ENCODE data around the gene PKMYT1. TPM values are rescaled to one million over a fixed set of nuclear protein-coding genes. Genes with fewer than 3 reads are reported as not detected.

PKMYT1 gene
- total and polyA plus RNA-seq, 2 donors (not counting 1 experiment from before 2014, with no cell fraction given), result 1.2 to 2.7 TPM

DNA sequence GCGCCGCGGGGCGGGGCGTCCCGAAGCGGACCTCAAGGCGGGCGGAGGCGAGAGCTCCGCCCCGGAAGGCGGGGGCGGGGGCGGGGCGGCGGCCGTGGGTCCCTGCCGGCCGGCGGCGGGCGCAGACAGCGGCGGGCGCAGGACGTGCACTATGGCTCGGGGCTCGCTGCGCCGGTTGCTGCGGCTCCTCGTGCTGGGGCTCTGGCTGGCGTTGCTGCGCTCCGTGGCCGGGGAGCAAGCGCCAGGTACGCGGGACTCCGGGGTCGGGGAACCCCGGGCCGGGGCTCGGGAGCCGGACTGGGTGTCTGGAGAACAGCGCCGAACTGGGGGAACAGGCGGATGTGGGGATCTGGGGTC, 40.0 kb upstream of the PKMYT1 start, which contains the start of gene TNFRSF12A:
TNFRSF12A (plus strand) TSS at position 122 of the 357 bp plus-strand sequence; CDS start at position 152, 30 bp downstream.
- H3K27me3 ChIP-seq (ENCODE audit: control insufficient read depth, insufficient read depth, low read length), result no peaks in the 10 kb centered on the region
- peak within 1 kb of the TSS; percentile 82 to 100 (median 96) for H3K4me3 ChIP-seq (replicated peaks in 1 of 4; ENCODE audit: control extremely low read depth in 1 of 4, insufficient read depth in 1 of 4, low read depth in 3 of 4, low read length in 4 of 4)
- no peaks in the 10 kb centered on the region for H3K9me3 ChIP-seq (ENCODE audit: control insufficient read depth, insufficient read depth, low read depth, low read length)
- peaks cover 7% of the 10 kb centered on the region for H3K4me1 ChIP-seq (ENCODE audit: control insufficient read depth, extremely low read depth, insufficient read depth, low read length)
- H4K20me1 ChIP-seq (ENCODE audit: control insufficient read depth, extremely low read depth, insufficient read depth, low read length), result no peaks in the 10 kb centered on the region
- peak within 1 kb of the TSS; percentile 99 for H3K9ac ChIP-seq (ENCODE audit: insufficient read depth, low read length)
- no peak for TF ChIP-seq EZH2 (IDR thresholded peaks at IDR 0.05; ENCODE audit: low read length, missing control alignments)
- TF ChIP-seq, protein P1, sequence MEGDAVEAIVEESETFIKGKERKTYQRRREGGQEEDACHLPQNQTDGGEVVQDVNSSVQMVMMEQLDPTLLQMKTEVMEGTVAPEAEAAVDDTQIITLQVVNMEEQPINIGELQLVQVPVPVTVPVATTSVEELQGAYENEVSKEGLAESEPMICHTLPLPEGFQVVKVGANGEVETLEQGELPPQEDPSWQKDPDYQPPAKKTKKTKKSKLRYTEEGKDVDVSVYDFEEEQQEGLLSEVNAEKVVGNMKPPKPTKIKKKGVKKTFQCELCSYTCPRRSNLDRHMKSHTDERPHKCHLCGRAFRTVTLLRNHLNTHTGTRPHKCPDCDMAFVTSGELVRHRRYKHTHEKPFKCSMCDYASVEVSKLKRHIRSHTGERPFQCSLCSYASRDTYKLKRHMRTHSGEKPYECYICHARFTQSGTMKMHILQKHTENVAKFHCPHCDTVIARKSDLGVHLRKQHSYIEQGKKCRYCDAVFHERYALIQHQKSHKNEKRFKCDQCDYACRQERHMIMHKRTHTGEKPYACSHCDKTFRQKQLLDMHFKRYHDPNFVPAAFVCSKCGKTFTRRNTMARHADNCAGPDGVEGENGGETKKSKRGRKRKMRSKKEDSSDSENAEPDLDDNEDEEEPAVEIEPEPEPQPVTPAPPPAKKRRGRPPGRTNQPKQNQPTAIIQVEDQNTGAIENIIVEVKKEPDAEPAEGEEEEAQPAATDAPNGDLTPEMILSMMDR (conservative IDR thresholded peaks at IDR 0.05 in 1 of 2, IDR thresholded peaks at IDR 0.05 in 1 of 2; ENCODE audit: low read depth in 1 of 2, low read length in 2 of 2), result no peak
- DNase-seq (ENCODE audit: low read depth in 2 of 2), result peak; percentile 56 to 72
- peaks cover 2% of the 10 kb centered on the region for H3K79me2 ChIP-seq (ENCODE audit: control insufficient read depth, insufficient read depth, low read length)
- H2AFZ ChIP-seq (ENCODE audit: low read length), result peak within 1 kb of the TSS; percentile 52
- H3K4me2 ChIP-seq (ENCODE audit: extremely low read depth, insufficient read depth, low read length), result peak within 1 kb of the TSS; percentile 86
- peak within 1 kb of the TSS; percentile 99 for H3K27ac ChIP-seq (ENCODE audit: insufficient read depth, low read length)
- peaks cover 11% of the 10 kb centered on the region for H3K36me3 ChIP-seq (ENCODE audit: control insufficient read depth, insufficient read depth, low read length)

GRCh38 chr16:3019594-3020246, 39.5 kb upstream of the PKMYT1 start:
- peak overlapping the region; percentile 52 for H2AFZ ChIP-seq (ENCODE audit: low read length)
- no peaks in the 10 kb centered on the region for H3K27me3 ChIP-seq (ENCODE audit: control insufficient read depth, insufficient read depth, low read length)
- H3K4me2 ChIP-seq (ENCODE audit: extremely low read depth, insufficient read depth, low read length), result peak overlapping the region; percentile 79
- H3K79me2 ChIP-seq (ENCODE audit: control insufficient read depth, insufficient read depth, low read length), result peaks cover 2% of the 10 kb centered on the region
- H3K36me3 ChIP-seq (ENCODE audit: control insufficient read depth, insufficient read depth, low read length), result peaks cover 11% of the 10 kb centered on the region
- no peak overlapping the region for H3K9ac ChIP-seq (ENCODE audit: insufficient read depth, low read length)
- peak overlapping the region; percentile 99 for H3K27ac ChIP-seq (ENCODE audit: insufficient read depth, low read length)
- H3K4me1 ChIP-seq (ENCODE audit: control insufficient read depth, extremely low read depth, insufficient read depth, low read length), result peaks cover 7% of the 10 kb centered on the region
- TF ChIP-seq, protein P1 (conservative IDR thresholded peaks at IDR 0.05 in 1 of 2, IDR thresholded peaks at IDR 0.05 in 1 of 2; ENCODE audit: low read depth in 1 of 2, low read length in 2 of 2), result no peak
- TF ChIP-seq EZH2 (IDR thresholded peaks at IDR 0.05; ENCODE audit: low read length, missing control alignments), result no peak
- H4K20me1 ChIP-seq (ENCODE audit: control insufficient read depth, extremely low read depth, insufficient read depth, low read length), result no peaks in the 10 kb centered on the region
- H3K9me3 ChIP-seq (ENCODE audit: control insufficient read depth, insufficient read depth, low read depth, low read length), result no peaks in the 10 kb centered on the region
- DNase-seq (ENCODE audit: low read depth in 2 of 2), result no peak
- H3K4me3 ChIP-seq (replicated peaks in 1 of 4; ENCODE audit: control extremely low read depth in 1 of 4, insufficient read depth in 1 of 4, low read depth in 3 of 4, low read length in 4 of 4), result peak overlapping the region; percentile 37 to 96 (median 50)

DNA sequence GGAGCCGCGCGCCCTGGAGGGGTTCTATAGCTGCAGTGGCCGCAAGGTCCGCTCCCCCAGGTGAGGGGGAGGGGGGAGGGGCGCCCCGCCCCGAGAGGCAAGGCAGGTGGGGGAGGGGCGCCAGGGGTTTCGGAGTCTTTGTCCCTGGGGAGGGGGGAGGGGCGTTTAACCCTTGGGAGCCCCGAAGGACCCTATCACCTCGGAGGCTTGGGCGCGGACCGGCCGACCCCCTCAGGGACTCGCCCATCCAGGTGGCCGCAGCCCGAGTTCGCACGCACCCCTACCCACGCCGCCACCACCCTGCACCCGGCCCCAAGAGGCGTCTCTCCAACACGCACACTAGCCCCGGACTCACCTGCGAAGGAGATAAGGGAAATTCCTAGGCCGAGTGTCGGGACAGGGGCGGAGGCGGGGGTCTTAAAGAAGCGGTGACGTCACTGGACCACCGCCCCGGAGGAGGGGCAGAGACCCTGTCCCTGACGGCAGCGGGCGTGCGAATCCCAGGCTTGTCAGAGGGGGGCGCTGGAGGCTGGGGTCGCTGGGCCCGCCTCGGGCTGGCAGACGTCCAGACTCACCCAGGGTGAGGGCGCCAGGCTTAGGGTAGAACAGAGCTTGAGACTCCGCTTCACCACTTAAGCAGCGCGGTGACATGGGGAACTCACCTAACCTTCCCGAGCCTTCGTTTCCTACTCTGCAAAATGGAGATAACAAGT, 37.7 kb upstream of the PKMYT1 start, which contains the start of gene CLDN6:
CLDN6 (minus strand) TSS at position 390 of the 713 bp plus-strand sequence. CDS start 2,162 bp downstream, outside the sequence.
- DNase-seq (ENCODE audit: low read depth in 2 of 2), result no peak

More for the DNA sequence above, 37.7 kb upstream of the PKMYT1 start, which contains the start of gene CLDN6:
- H4K20me1 ChIP-seq (ENCODE audit: control insufficient read depth, extremely low read depth, insufficient read depth, low read length), result no peaks in the 10 kb centered on the region
- peaks cover 11% of the 10 kb centered on the region for H3K27me3 ChIP-seq (ENCODE audit: control insufficient read depth, insufficient read depth, low read length)
- H3K9me3 ChIP-seq (ENCODE audit: control insufficient read depth, insufficient read depth, low read depth, low read length), result no peaks in the 10 kb centered on the region
- no peak for TF ChIP-seq EZH2 (IDR thresholded peaks at IDR 0.05; ENCODE audit: low read length, missing control alignments)
- TF ChIP-seq, protein P1 (conservative IDR thresholded peaks at IDR 0.05 in 1 of 2, IDR thresholded peaks at IDR 0.05 in 1 of 2; ENCODE audit: low read depth in 1 of 2, low read length in 2 of 2), result peak; percentile 7 to 23
- H3K36me3 ChIP-seq (ENCODE audit: control insufficient read depth, insufficient read depth, low read length), result peaks cover 11% of the 10 kb centered on the region
- H2AFZ ChIP-seq (ENCODE audit: low read length), result no peak within 1 kb of the TSS
- no peak within 1 kb of the TSS for H3K9ac ChIP-seq (ENCODE audit: insufficient read depth, low read length)
- peaks cover 6% of the 10 kb centered on the region for H3K4me1 ChIP-seq (ENCODE audit: control insufficient read depth, extremely low read depth, insufficient read depth, low read length)
- H3K27ac ChIP-seq (ENCODE audit: insufficient read depth, low read length), result no peak within 1 kb of the TSS
- peaks cover 2% of the 10 kb centered on the region for H3K79me2 ChIP-seq (ENCODE audit: control insufficient read depth, insufficient read depth, low read length)
- no peak within 1 kb of the TSS for H3K4me3 ChIP-seq (replicated peaks in 1 of 4; ENCODE audit: control extremely low read depth in 1 of 4, insufficient read depth in 1 of 4, low read depth in 3 of 4, low read length in 4 of 4)
- H3K4me2 ChIP-seq (ENCODE audit: extremely low read depth, insufficient read depth, low read length), result no peak within 1 kb of the TSS
